ENCODE measurements around the gene MAGEA4. TPM values are rescaled to one million over a fixed set of nuclear protein-coding genes. Genes with fewer than 3 reads are reported as not detected.

MAGEA4 gene
- total RNA-seq, 4 donors from 2014 or later = not detected

DNA sequence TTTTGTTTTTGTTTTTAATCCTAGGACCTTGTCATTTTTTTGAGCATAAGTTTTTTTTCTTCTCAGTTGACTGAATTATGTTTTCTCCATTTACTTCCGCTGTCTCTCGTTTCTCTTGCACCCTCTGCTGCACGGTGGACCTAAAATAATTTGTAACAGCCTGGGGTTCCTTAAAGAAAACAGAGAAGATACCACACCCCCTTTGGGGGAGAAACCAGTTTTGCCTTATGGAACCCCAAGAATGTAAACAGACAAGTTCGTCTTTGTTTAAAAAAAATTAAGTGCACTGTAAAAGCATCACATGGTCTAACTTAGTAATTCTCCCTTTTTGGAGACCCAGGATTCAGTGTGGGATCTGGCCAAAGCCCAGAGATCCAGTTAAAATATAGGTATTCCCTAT lies 32.8 kb upstream of the MAGEA4 start:
- intact Hi-C loops (cut with DNase I; ENCODE audit: low total_unique reads) = loop anchor here (5.0 kb wide), 1 partner anchor 1892 kb away; no protein-coding TSS in a partner anchor
- WGBS, 2 donors = 41 to 63% methylated on average over 4 of the region's 4 CpGs
- H3K4me3 ChIP-seq (ENCODE audit: low read depth, poor library complexity, severe bottlenecking) = no peak overlapping the region
- DNase-seq (ENCODE audit: low spot score in 2 of 2) = no peak
- TF ChIP-seq, protein P1, sequence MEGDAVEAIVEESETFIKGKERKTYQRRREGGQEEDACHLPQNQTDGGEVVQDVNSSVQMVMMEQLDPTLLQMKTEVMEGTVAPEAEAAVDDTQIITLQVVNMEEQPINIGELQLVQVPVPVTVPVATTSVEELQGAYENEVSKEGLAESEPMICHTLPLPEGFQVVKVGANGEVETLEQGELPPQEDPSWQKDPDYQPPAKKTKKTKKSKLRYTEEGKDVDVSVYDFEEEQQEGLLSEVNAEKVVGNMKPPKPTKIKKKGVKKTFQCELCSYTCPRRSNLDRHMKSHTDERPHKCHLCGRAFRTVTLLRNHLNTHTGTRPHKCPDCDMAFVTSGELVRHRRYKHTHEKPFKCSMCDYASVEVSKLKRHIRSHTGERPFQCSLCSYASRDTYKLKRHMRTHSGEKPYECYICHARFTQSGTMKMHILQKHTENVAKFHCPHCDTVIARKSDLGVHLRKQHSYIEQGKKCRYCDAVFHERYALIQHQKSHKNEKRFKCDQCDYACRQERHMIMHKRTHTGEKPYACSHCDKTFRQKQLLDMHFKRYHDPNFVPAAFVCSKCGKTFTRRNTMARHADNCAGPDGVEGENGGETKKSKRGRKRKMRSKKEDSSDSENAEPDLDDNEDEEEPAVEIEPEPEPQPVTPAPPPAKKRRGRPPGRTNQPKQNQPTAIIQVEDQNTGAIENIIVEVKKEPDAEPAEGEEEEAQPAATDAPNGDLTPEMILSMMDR (IDR thresholded peaks at IDR 0.05) = no peak
- no peak for TF ChIP-seq POLR2A (IDR thresholded peaks at IDR 0.05)

DNA sequence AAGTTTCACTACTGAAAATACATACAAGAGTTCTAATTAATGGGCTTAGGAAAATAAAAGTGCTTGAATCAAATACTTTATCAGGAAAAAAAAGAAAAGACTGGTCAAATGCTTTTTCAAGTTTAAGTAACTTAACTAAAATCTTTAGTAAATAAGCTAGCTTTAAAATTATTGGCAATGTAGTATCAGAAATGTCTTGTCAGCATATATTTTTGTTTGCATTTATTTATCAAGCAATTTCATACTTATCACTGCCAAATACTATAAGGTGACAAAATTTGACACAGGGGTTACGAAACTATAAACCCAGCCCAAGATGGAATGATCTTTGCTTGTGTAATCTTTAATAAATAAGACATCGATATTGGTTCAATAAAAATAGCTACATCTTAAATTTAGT lies 31.8 kb upstream of the MAGEA4 start:
- intact Hi-C loops (cut with DNase I; ENCODE audit: low total_unique reads) = loop anchor here (5.0 kb wide), 1 partner anchor 1891 kb away; no protein-coding TSS in a partner anchor
- 48 to 80% methylated on average over 2 of the region's 2 CpGs for WGBS, 2 donors

DNA sequence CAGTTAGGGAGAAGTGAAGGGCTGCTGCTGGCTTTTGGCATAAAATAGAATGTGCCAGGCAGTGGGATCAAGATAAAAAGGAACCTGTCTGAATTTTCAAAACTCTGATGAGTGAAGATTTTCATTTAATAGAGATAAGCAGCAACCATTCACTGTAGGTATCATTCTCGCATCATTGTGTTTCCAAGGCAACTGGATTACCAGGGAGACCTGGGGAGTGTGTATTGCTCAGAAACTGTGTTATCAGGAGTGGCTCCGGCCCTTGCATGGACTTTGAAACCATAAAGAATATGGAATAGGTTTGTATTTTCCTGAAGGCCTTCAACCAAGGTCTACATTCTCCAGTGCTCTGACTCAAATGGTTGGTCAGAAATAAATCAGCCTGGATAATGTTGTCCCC lies 23.3 kb upstream of the MAGEA4 start:
- intact Hi-C loops (cut with DNase I; ENCODE audit: low total_unique reads) = no loop called here
- no peak for DNase-seq (ENCODE audit: low spot score in 2 of 2)
- no peak for TF ChIP-seq POLR2A (IDR thresholded peaks at IDR 0.05)
- TF ChIP-seq, protein P1 (IDR thresholded peaks at IDR 0.05) = no peak
- no peak overlapping the region for H3K4me3 ChIP-seq (ENCODE audit: low read depth, poor library complexity, severe bottlenecking)
- WGBS, 2 donors = 69 to 81% methylated on average over 2 of the region's 2 CpGs

More for the DNA sequence above, 31.8 kb upstream of the MAGEA4 start:
- no peak overlapping the region for H3K4me3 ChIP-seq (ENCODE audit: low read depth, poor library complexity, severe bottlenecking)
- TF ChIP-seq POLR2A (IDR thresholded peaks at IDR 0.05) = no peak
- TF ChIP-seq, protein P1 (IDR thresholded peaks at IDR 0.05) = no peak
- DNase-seq (ENCODE audit: low spot score in 2 of 2) = no peak

- intact Hi-C loops (cut with DNase I; ENCODE audit: low total_unique reads) = no loop called here
- no peak for DNase-seq (ENCODE audit: low spot score in 2 of 2)
- 60 to 63% methylated on average over 5 of the region's 5 CpGs for WGBS, 2 donors
- no peak overlapping the region for H3K4me3 ChIP-seq (ENCODE audit: low read depth, poor library complexity, severe bottlenecking)
- TF ChIP-seq POLR2A (IDR thresholded peaks at IDR 0.05) = no peak
- TF ChIP-seq, protein P1 (IDR thresholded peaks at IDR 0.05) = no peak
Measured at GRCh38 chrX:151896734-151897474, 15.8 kb upstream of the MAGEA4 start.

DNA sequence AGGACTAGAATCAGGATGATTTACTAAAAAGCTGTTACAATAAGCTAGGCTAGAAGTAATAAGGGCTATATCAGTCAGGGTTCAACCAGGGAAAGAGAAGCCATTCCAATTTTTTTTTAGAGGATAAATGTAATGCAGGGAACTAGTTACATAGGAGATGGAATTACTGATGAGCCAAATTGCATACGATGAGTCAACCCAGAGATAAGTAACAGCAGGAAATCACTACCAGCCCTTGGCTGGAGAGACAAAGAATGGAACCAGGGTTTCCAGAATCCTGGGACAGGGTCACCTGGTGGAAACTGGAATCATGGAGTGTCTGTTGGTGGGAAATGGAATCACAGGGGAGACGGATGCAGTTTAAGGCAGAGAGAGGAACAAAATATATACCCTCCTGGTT lies 13.1 kb upstream of the MAGEA4 start:
- TF ChIP-seq, protein P1 (IDR thresholded peaks at IDR 0.05) = no peak
- TF ChIP-seq POLR2A (IDR thresholded peaks at IDR 0.05) = no peak
- intact Hi-C loops (cut with DNase I; ENCODE audit: low total_unique reads) = no loop called here

More for the DNA sequence above, 13.1 kb upstream of the MAGEA4 start:
- no peak for DNase-seq (ENCODE audit: low spot score in 2 of 2)
- no peak overlapping the region for H3K4me3 ChIP-seq (ENCODE audit: low read depth, poor library complexity, severe bottlenecking)
- WGBS, 2 donors = 42 to 73% methylated on average over 2 of the region's 2 CpGs
